Measurements from ENCODE around the gene FARP1. TPM values are rescaled to one million over a fixed set of nuclear protein-coding genes. Genes with fewer than 3 reads are reported as not detected.

The FARP1 gene
- total RNA-seq, 2 donors from 2014 or later: 0.76 to 0.87 TPM

GRCh38 chr13:98396071-98396710, 253.3 kb downstream of the FARP1 start:
- H3K9me3 ChIP-seq (ENCODE audit: control insufficient read depth, low read length, poor library complexity, severe bottlenecking): no peaks in the 10 kb centered on the region
- Mint-ChIP-seq H3K36me3 (ENCODE audit: low read depth) (no peaks in the 10 kb centered on the region), H3K27me3 (peaks cover 38% of the 10 kb centered on the region), H3K4me3 (no peak overlapping the region), H3K4me1 (no peaks in the 10 kb centered on the region), H3K27ac (no peak overlapping the region)
- DNase-seq: no peak
- no peak for ATAC-seq

- Mint-ChIP-seq H3K27me3 (peaks cover 44% of the 10 kb centered on the region), H3K4me1 (peaks cover 2% of the 10 kb centered on the region), H3K27ac (no peak overlapping the region), H3K4me3 (no peak overlapping the region), H3K36me3 (ENCODE audit: low read depth) (no peaks in the 10 kb centered on the region)
- ATAC-seq (no peak), DNase-seq (no peak)
- H3K9me3 ChIP-seq (ENCODE audit: control insufficient read depth, low read length, poor library complexity, severe bottlenecking): no peaks in the 10 kb centered on the region
These were observed 254.3 kb downstream of the FARP1 start for GRCh38 chr13:98397221-98397620.

- no peak overlapping the region for H3K27ac Mint-ChIP-seq
- no peaks in the 10 kb centered on the region for H3K36me3 Mint-ChIP-seq (ENCODE audit: low read depth)
- H3K4me3 Mint-ChIP-seq: no peak overlapping the region
- no peak for ATAC-seq
- H3K4me1 Mint-ChIP-seq: peaks cover 2% of the 10 kb centered on the region
- H3K27me3 Mint-ChIP-seq: peaks cover 40% of the 10 kb centered on the region
- no peak for DNase-seq
- no peaks in the 10 kb centered on the region for H3K9me3 ChIP-seq (ENCODE audit: control insufficient read depth, low read length, poor library complexity, severe bottlenecking)
These were observed 255.0 kb downstream of the FARP1 start for GRCh38 chr13:98397861-98398260.

- ATAC-seq (no peak), DNase-seq (no peak)
- Mint-ChIP-seq H3K27ac (no peak overlapping the region), H3K4me3 (no peak overlapping the region), H3K27me3 (peaks cover 39% of the 10 kb centered on the region), H3K4me1 (peaks cover 2% of the 10 kb centered on the region), H3K36me3 (ENCODE audit: low read depth) (no peaks in the 10 kb centered on the region)
- H3K9me3 ChIP-seq (ENCODE audit: control insufficient read depth, low read length, poor library complexity, severe bottlenecking): no peaks in the 10 kb centered on the region
These were observed 255.7 kb downstream of the FARP1 start for GRCh38 chr13:98398581-98398980.

- Mint-ChIP-seq H3K4me1 (peaks cover 2% of the 10 kb centered on the region), H3K27ac (no peak overlapping the region), H3K4me3 (no peak overlapping the region), H3K27me3 (peaks cover 46% of the 10 kb centered on the region), H3K36me3 (ENCODE audit: low read depth) (no peaks in the 10 kb centered on the region)
- H3K9me3 ChIP-seq (ENCODE audit: control insufficient read depth, low read length, poor library complexity, severe bottlenecking): no peaks in the 10 kb centered on the region
- ATAC-seq (no peak), DNase-seq (no peak)
These were observed 256.9 kb downstream of the FARP1 start for GRCh38 chr13:98399756-98400155.

GRCh38 chr13:98401934-98402333, 259.0 kb downstream of the FARP1 start:
- ATAC-seq (no peak), DNase-seq (no peak)
- H3K4me1 Mint-ChIP-seq: peaks cover 2% of the 10 kb centered on the region

GRCh38 chr13:98403076-98403475, 260.2 kb downstream of the FARP1 start:
- Mint-ChIP-seq H3K4me3 (no peak overlapping the region), H3K36me3 (ENCODE audit: low read depth) (no peaks in the 10 kb centered on the region), H3K27ac (no peak overlapping the region), H3K4me1 (peaks cover 2% of the 10 kb centered on the region), H3K27me3 (peaks cover 35% of the 10 kb centered on the region)
- no peaks in the 10 kb centered on the region for H3K9me3 ChIP-seq (ENCODE audit: control insufficient read depth, low read length, poor library complexity, severe bottlenecking)
- no peak for ATAC-seq
- no peak for DNase-seq

More at GRCh38 chr13:98401934-98402333, 259.0 kb downstream of the FARP1 start:
- Mint-ChIP-seq H3K27me3 (peaks cover 43% of the 10 kb centered on the region), H3K27ac (no peak overlapping the region), H3K4me3 (no peak overlapping the region), H3K36me3 (ENCODE audit: low read depth) (no peaks in the 10 kb centered on the region)
- no peaks in the 10 kb centered on the region for H3K9me3 ChIP-seq (ENCODE audit: control insufficient read depth, low read length, poor library complexity, severe bottlenecking)

GRCh38 chr13:98405107-98405571, 262.2 kb downstream of the FARP1 start:
- peaks cover 34% of the 10 kb centered on the region for H3K27me3 Mint-ChIP-seq
- H3K36me3 Mint-ChIP-seq (ENCODE audit: low read depth): no peaks in the 10 kb centered on the region
- H3K4me3 Mint-ChIP-seq: no peak overlapping the region
- H3K27ac Mint-ChIP-seq: no peak overlapping the region
- ATAC-seq (no peak), DNase-seq (no peak)
- H3K4me1 Mint-ChIP-seq: peaks cover 2% of the 10 kb centered on the region
- H3K9me3 ChIP-seq (ENCODE audit: control insufficient read depth, low read length, poor library complexity, severe bottlenecking): no peaks in the 10 kb centered on the region

GRCh38 chr13:98405690-98406344, 262.9 kb downstream of the FARP1 start:
- Mint-ChIP-seq H3K36me3 (ENCODE audit: low read depth) (no peaks in the 10 kb centered on the region), H3K4me3 (no peak overlapping the region), H3K4me1 (peaks cover 2% of the 10 kb centered on the region), H3K27me3 (peaks cover 33% of the 10 kb centered on the region), H3K27ac (no peak overlapping the region)
- no peak for ATAC-seq
- DNase-seq: no peak
- H3K9me3 ChIP-seq (ENCODE audit: control insufficient read depth, low read length, poor library complexity, severe bottlenecking): no peaks in the 10 kb centered on the region

GRCh38 chr13:98406427-98406826, 263.5 kb downstream of the FARP1 start:
- H3K27ac Mint-ChIP-seq: no peak overlapping the region
- DNase-seq (no peak), ATAC-seq (no peak)
- H3K36me3 Mint-ChIP-seq (ENCODE audit: low read depth): no peaks in the 10 kb centered on the region
- H3K4me1 Mint-ChIP-seq: peaks cover 2% of the 10 kb centered on the region
- H3K9me3 ChIP-seq (ENCODE audit: control insufficient read depth, low read length, poor library complexity, severe bottlenecking): no peaks in the 10 kb centered on the region
- H3K4me3 Mint-ChIP-seq: no peak overlapping the region
- peaks cover 39% of the 10 kb centered on the region for H3K27me3 Mint-ChIP-seq

- Mint-ChIP-seq H3K27ac (no peak overlapping the region), H3K4me1 (peaks cover 4% of the 10 kb centered on the region), H3K27me3 (peaks cover 40% of the 10 kb centered on the region), H3K36me3 (ENCODE audit: low read depth) (no peaks in the 10 kb centered on the region), H3K4me3 (no peak overlapping the region)
- no peaks in the 10 kb centered on the region for H3K9me3 ChIP-seq (ENCODE audit: control insufficient read depth, low read length, poor library complexity, severe bottlenecking)
- no peak for DNase-seq
- no peak for ATAC-seq
These were observed 264.1 kb downstream of the FARP1 start for GRCh38 chr13:98406971-98407370.

- H3K27me3 Mint-ChIP-seq: peaks cover 44% of the 10 kb centered on the region
- ATAC-seq (no peak), DNase-seq (no peak)
- H3K9me3 ChIP-seq (ENCODE audit: control insufficient read depth, low read length, poor library complexity, severe bottlenecking): no peaks in the 10 kb centered on the region
- H3K27ac Mint-ChIP-seq: no peak overlapping the region
- H3K4me3 Mint-ChIP-seq: no peak overlapping the region
- peaks cover 6% of the 10 kb centered on the region for H3K4me1 Mint-ChIP-seq
- H3K36me3 Mint-ChIP-seq (ENCODE audit: low read depth): no peaks in the 10 kb centered on the region
These were observed 264.7 kb downstream of the FARP1 start for GRCh38 chr13:98407575-98407974.

GRCh38 chr13:98409281-98409680, 266.4 kb downstream of the FARP1 start:
- H3K27ac Mint-ChIP-seq: no peak overlapping the region
- H3K36me3 Mint-ChIP-seq (ENCODE audit: low read depth): no peaks in the 10 kb centered on the region
- ATAC-seq: no peak
- peaks cover 50% of the 10 kb centered on the region for H3K27me3 Mint-ChIP-seq
- H3K9me3 ChIP-seq (ENCODE audit: control insufficient read depth, low read length, poor library complexity, severe bottlenecking): no peaks in the 10 kb centered on the region
- peaks cover 6% of the 10 kb centered on the region for H3K4me1 Mint-ChIP-seq
- no peak overlapping the region for H3K4me3 Mint-ChIP-seq
- DNase-seq: no peak

GRCh38 chr13:98410612-98411011, 267.7 kb downstream of the FARP1 start:
- Mint-ChIP-seq H3K4me1 (peaks cover 6% of the 10 kb centered on the region), H3K27me3 (peaks cover 58% of the 10 kb centered on the region), H3K36me3 (ENCODE audit: low read depth) (no peaks in the 10 kb centered on the region), H3K27ac (no peak overlapping the region), H3K4me3 (no peak overlapping the region)
- no peaks in the 10 kb centered on the region for H3K9me3 ChIP-seq (ENCODE audit: control insufficient read depth, low read length, poor library complexity, severe bottlenecking)
- DNase-seq: no peak
- ATAC-seq: no peak

Measured in T-helper 17 cell (primary cell).